GM23338 (cell line): Measurements from ENCODE around the gene HOXD9.
A peak's percentile ranks its signal among the peaks of the same experiment; 100 is the strongest.

Experiments
- CREB1 ChIP-seq: fragments of 250-450 bp; sonication (Bioruptor Pico); IDR thresholded peaks from 2 replicates; pipeline ENCODE4 v1.5.0; 2020; ENCODE audit warnings: low read depth, mild to moderate bottlenecking, moderate library complexity
- CTCF ChIP-seq, 2 experiments: fragments of 200-600 bp in 1 of 2; sonication (generic) in 1 of 2; conservative IDR thresholded peaks; 2 replicates each; pipeline versions ENCODE4 v1.5.1 to v1.6.1; 2016 to 2017; ENCODE audit warnings: antibody characterized with exemption in 2 of 2, low read depth in 2 of 2, mild to moderate bottlenecking in 2 of 2, moderate library complexity in 1 of 2
- EZH2 ChIP-seq: fragments of 200-600 bp; sonication (generic); IDR thresholded peaks from one replicate; pipeline ENCODE4 v1.8.0; 2017; ENCODE audit warnings: antibody characterized with exemption, mild to moderate bottlenecking, low read depth; ENCODE audit not compliant: unreplicated experiment
- EZH2phosphoT487 ChIP-seq: fragments of 200-600 bp; sonication (generic); IDR thresholded peaks from one replicate; pipeline ENCODE4 v1.8.1; 2018; ENCODE audit warnings: antibody characterized with exemption; ENCODE audit not compliant: unreplicated experiment
- JUNB ChIP-seq: IDR thresholded peaks from one replicate; pipeline ENCODE4 v1.6.1; 2016; ENCODE audit warnings: antibody characterized with exemption; ENCODE audit not compliant: unreplicated experiment
- POLR2AphosphoS5 ChIP-seq: IDR thresholded peaks from 2 replicates; pipeline ENCODE4 v1.6.1; 2016; ENCODE audit warnings: antibody characterized with exemption, low read depth
- ZNF114 ChIP-seq: fragments of 250-450 bp; sonication (Bioruptor Pico); IDR thresholded peaks from 2 replicates; pipeline ENCODE4 v1.5.0; 2020; ENCODE audit warnings: mild to moderate bottlenecking, moderate library complexity
- TF ChIP-seq, protein P1 (sequence below): IDR thresholded peaks from one replicate; pipeline ENCODE4 v1.6.1; 2018; ENCODE audit warnings: antibody characterized with exemption; ENCODE audit not compliant: unreplicated experiment

DNA sequence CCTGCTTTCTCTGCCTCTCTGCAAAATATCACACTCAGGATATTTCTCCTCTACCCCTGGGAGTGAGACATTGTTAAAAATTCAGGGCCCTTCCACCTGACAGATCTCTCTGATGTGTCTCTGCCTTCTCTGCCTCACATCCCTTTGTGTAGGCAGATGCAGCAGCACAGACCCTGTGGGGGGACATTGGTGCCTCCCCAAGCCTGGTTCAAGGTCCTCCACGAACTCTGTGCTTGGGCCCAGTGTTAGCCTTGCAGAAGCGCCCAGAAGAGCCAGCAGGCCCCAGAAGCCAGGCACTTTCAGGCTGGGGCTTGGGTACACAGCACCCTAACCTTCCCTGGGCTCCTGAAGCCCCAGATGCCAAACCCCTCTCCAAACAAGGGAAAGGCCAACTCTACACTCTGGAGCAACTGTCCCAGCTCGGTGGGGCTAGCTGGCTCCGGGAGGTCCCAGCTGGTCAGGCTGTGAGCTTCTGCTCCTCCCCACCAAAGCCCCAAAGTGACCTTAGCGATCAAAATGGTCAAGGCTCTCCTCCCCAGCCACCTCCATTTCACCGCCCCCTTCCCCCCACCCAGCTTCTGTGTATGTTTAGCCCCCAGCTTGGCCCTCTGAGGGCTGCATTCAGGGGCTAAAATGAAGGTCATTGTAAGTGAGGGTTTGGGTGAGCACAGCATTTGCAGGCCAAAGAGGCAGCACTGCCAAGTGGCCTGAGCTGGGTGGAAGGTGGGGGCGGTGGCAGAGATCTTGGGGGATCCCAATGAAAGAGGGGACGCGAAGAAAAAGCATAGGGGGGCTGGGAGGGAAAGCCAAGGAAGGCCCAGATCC is 2.6 kb downstream of the HOXD9 start:
- TF ChIP-seq CTCF (conservative IDR thresholded peaks at IDR 0.05; ENCODE audit: low read depth in 2 of 2) = no peak
- no peak for TF ChIP-seq ZNF114 (CRISPR knock-in tag)
- TF ChIP-seq POLR2AphosphoS5 = no peak
- peak; percentile 74 for TF ChIP-seq EZH2phosphoT487
- TF ChIP-seq EZH2 = peak; percentile 7
- TF ChIP-seq, protein P1, sequence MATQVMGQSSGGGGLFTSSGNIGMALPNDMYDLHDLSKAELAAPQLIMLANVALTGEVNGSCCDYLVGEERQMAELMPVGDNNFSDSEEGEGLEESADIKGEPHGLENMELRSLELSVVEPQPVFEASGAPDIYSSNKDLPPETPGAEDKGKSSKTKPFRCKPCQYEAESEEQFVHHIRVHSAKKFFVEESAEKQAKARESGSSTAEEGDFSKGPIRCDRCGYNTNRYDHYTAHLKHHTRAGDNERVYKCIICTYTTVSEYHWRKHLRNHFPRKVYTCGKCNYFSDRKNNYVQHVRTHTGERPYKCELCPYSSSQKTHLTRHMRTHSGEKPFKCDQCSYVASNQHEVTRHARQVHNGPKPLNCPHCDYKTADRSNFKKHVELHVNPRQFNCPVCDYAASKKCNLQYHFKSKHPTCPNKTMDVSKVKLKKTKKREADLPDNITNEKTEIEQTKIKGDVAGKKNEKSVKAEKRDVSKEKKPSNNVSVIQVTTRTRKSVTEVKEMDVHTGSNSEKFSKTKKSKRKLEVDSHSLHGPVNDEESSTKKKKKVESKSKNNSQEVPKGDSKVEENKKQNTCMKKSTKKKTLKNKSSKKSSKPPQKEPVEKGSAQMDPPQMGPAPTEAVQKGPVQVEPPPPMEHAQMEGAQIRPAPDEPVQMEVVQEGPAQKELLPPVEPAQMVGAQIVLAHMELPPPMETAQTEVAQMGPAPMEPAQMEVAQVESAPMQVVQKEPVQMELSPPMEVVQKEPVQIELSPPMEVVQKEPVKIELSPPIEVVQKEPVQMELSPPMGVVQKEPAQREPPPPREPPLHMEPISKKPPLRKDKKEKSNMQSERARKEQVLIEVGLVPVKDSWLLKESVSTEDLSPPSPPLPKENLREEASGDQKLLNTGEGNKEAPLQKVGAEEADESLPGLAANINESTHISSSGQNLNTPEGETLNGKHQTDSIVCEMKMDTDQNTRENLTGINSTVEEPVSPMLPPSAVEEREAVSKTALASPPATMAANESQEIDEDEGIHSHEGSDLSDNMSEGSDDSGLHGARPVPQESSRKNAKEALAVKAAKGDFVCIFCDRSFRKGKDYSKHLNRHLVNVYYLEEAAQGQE = no peak
- no peak for TF ChIP-seq CREB1 (CRISPR knock-in tag)
- no peak for TF ChIP-seq JUNB
